Endothelial cell of umbilical vein (primary cell): Measurements from ENCODE around the gene DSCAML1. TPM values are rescaled to one million over a fixed set of nuclear protein-coding genes. Genes with fewer than 3 reads are reported as not detected.

Source experiments
- BruUV-seq: library from RNA; stranded (reverse); fragments of 400-500 nt; replicated peaks from 2 replicates; lab custom pipeline; 2021; lab: Mats Ljungman, UMichigan
- CTCF ChIA-PET: fragments of 300-600, 350-600 bp; sonication (Branson Sonifier 250); formaldehyde crosslinking; loops from one replicate; lab custom pipeline; 2021; ENCODE audit warnings: antibody characterized with exemption, inconsistent platforms; lab: Charles Lee
- POLR2A ChIA-PET: fragments of 300-600, 350-600 bp; sonication (Branson Sonifier 250); formaldehyde crosslinking; loops from one replicate; lab custom pipeline; 2021; ENCODE audit warnings: antibody characterized with exemption, inconsistent platforms; lab: Charles Lee
- DNase-seq: peaks from one replicate; pipeline ENCODE4 v3.0.0-alpha.2; 2011; ENCODE audit warnings: low read depth, low spot score
- FAIRE-seq: peaks from 2 replicates; lab custom pipeline; 2011; peaks lifted over from hg19 to GRCh38; lab: Jason Lieb, UNC
- H2AFZ ChIP-seq: 2 replicates; pipeline ENCODE4 v1.6.0; 2012; ENCODE audit warnings: low read depth, low read length, control low read depth, inconsistent platforms
- H3K27ac ChIP-seq: 2 replicates; pipeline ENCODE4 v1.5.1; 2011; ENCODE audit warnings: low read depth, mild to moderate bottlenecking, control low read depth, low read length, moderate library complexity; ENCODE audit not compliant: insufficient read depth
- H3K27me3 ChIP-seq, 2 experiments: 2 replicates each; pipeline versions ENCODE4 v1.6.0 to v1.6.1; 2011; ENCODE audit warnings: low read length in 2 of 2, mixed read lengths in 1 of 2; ENCODE audit not compliant: control insufficient read depth in 2 of 2, insufficient read depth in 2 of 2
- H3K36me3 ChIP-seq, 2 experiments: 2 replicates in 1 of 2; 3 replicates in 1 of 2; pipeline ENCODE4 v1.5.1; 2011; ENCODE audit warnings: low read length in 2 of 2, mild to moderate bottlenecking in 1 of 2, moderate library complexity in 1 of 2; ENCODE audit not compliant: control insufficient read depth in 2 of 2, insufficient read depth in 2 of 2; ENCODE audit errors: extremely low read depth in 1 of 2
- H3K4me1 ChIP-seq: 3 replicates; pipeline ENCODE4 v1.5.1; 2011; ENCODE audit warnings: mild to moderate bottlenecking, low read length; ENCODE audit not compliant: control insufficient read depth, insufficient read depth; ENCODE audit errors: extremely low read depth
- H3K4me2 ChIP-seq: 2 replicates; pipeline ENCODE4 v1.6.1; 2011; ENCODE audit warnings: low read length, control low read depth, mixed read lengths; ENCODE audit not compliant: insufficient read depth
- H3K4me3 ChIP-seq, 3 experiments: fragments of 200-600 bp in 1 of 3; sonication (generic), shearing (Covaris generic) in 1 of 3; replicated peaks in 1 of 3; 2 replicates each; pipeline ENCODE4 v1.5.1; 2011 to 2016; ENCODE audit warnings: control low read depth in 3 of 3, low read length in 3 of 3, mild to moderate bottlenecking in 2 of 3, inconsistent platforms in 1 of 3, low read depth in 1 of 3, moderate library complexity in 1 of 3; ENCODE audit not compliant: insufficient read depth in 1 of 3
- H3K79me2 ChIP-seq: 2 replicates; pipeline ENCODE4 v1.6.0; 2012; ENCODE audit warnings: low read length, inconsistent platforms; ENCODE audit not compliant: control insufficient read depth, insufficient read depth
- H3K9ac ChIP-seq: replicated peaks from 2 replicates; pipeline ENCODE3; 2011; ENCODE audit warnings: low read length, control low read depth; ENCODE audit not compliant: insufficient read depth; ENCODE audit errors: extremely low read depth
- H3K9me1 ChIP-seq: replicated peaks from 3 replicates; pipeline ENCODE4 v1.6.0; 2011; ENCODE audit warnings: mild to moderate bottlenecking, low read length; ENCODE audit not compliant: control insufficient read depth, insufficient read depth; ENCODE audit errors: extremely low read depth
- H3K9me3 ChIP-seq: replicated peaks from 2 replicates; pipeline ENCODE4 v1.5.1; 2012; ENCODE audit warnings: low read length, inconsistent platforms; ENCODE audit not compliant: control insufficient read depth, insufficient read depth
- H4K20me1 ChIP-seq: replicated peaks from 2 replicates; pipeline ENCODE3; 2011; ENCODE audit warnings: mild to moderate bottlenecking, low read length; ENCODE audit not compliant: control insufficient read depth, insufficient read depth; ENCODE audit errors: extremely low read depth
- CTCF ChIP-seq, 2 donors: IDR thresholded peaks; 1 replicate in 1 of 2; 2 replicates in 1 of 2; pipeline ENCODE4 v1.5.1; 2011; ENCODE audit warnings: low read length in 2 of 2, mild to moderate bottlenecking in 2 of 2, moderate library complexity in 2 of 2, control low read depth in 1 of 2, inconsistent platforms in 1 of 2, low read depth in 1 of 2; ENCODE audit not compliant: insufficient read depth in 1 of 2; ENCODE audit errors: extremely low read depth in 1 of 2
- EZH2 ChIP-seq: IDR thresholded peaks from 2 replicates; pipeline ENCODE4 v1.6.1; 2012; ENCODE audit warnings: borderline replicate concordance, low read depth, mild to moderate bottlenecking, moderate library complexity, low read length, inconsistent platforms; ENCODE audit not compliant: severe bottlenecking
- FOS ChIP-seq: IDR thresholded peaks from 2 replicates; pipeline ENCODE4 v1.6.1; 2011; ENCODE audit warnings: mild to moderate bottlenecking, low read length, moderate library complexity, borderline replicate concordance; ENCODE audit not compliant: insufficient read depth
- GATA2 ChIP-seq: IDR thresholded peaks from 2 replicates; pipeline ENCODE4 v1.7.0; 2011; ENCODE audit warnings: low read depth, mild to moderate bottlenecking, moderate library complexity, mixed read lengths, low read length; ENCODE audit not compliant: insufficient read length, insufficient read depth
- JUN ChIP-seq: IDR thresholded peaks from 2 replicates; pipeline ENCODE4 v1.6.1; 2011; ENCODE audit warnings: borderline replicate concordance, low read depth; ENCODE audit not compliant: insufficient read length, insufficient read depth
- MAX ChIP-seq: IDR thresholded peaks from 2 replicates; pipeline ENCODE4 v1.6.1; 2011; ENCODE audit not compliant: insufficient read depth, insufficient read length
- MYC ChIP-seq: IDR thresholded peaks from one replicate; pipeline ENCODE4 v1.6.1; 2011; ENCODE audit warnings: mild to moderate bottlenecking, low read depth, low read length
- POLR2A ChIP-seq: IDR thresholded peaks from 2 replicates; pipeline ENCODE4 v1.6.1; 2012; ENCODE audit warnings: low read depth, mild to moderate bottlenecking, control low read depth, low read length
- POLR2AphosphoS5 ChIP-seq: IDR thresholded peaks from 2 replicates; pipeline ENCODE4 v1.6.1; 2012; ENCODE audit warnings: low read depth, mild to moderate bottlenecking, control low read depth, low read length, moderate library complexity; ENCODE audit not compliant: insufficient read depth
- dilution Hi-C: fragments of 300-500 bp; cut with MboI; formaldehyde crosslinking; loops from one replicate; pipeline ENCODE4 v1.15.0; 2019; ENCODE audit warnings: low sequenced_read_pairs; ENCODE audit not compliant: extremely low pct_ligation_motif_present
- intact Hi-C: fragments of 100-400 bp; cut with micrococcal nuclease; formaldehyde crosslinking; loops from one replicate; pipeline ENCODE4 v1.10.0; 2022
- polyA plus RNA-seq, 4 experiments: library from polyadenylated mRNA; depleted of rRNA in 3 of 4; stranded (reverse) in 3 of 4; unstranded in 1 of 4; fragments of >200 nt; gene quantifications; 2 replicates each; pipeline versions ENCODE4 v1.2.1 to v1.2.3, GENCODE V29; 2011 to 2012; ENCODE audit warnings: missing spikeins in 1 of 4
- total RNA-seq: library from RNA; stranded (reverse); gene quantifications from 2 replicates; pipeline ENCODE4 v1.2.3, GENCODE V29; 2021

DSCAML1 gene
- total and polyA plus RNA-seq, 2 donors (not counting 3 experiments of a cell fraction or from before 2014, with no cell fraction given), result not detected

DNA sequence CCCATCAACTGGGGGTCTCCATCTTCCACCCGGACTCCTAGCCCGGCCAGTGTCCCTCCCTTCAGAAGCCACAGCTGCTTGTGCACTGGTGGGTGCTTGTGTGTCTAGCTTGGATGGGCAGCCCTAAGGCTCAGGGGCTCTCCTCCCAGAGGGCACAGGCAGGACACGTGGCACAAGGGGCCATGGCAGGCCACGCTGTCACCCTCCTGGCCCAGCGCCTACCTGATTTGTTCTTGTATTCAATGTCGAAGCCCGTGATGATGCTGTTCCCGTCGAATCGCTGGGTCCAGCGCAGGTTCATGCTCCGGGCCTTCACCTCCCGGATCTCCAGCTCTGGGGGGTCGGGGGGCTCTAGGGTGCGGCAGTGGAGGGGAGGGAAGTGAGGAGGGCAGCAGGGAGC lies 316.8 kb downstream of the DSCAML1 start:
- H3K79me2 ChIP-seq, result no peaks in the 10 kb centered on the region
- CTCF ChIA-PET, result interaction anchor here (0.9 kb wide), 1 partner anchor 54 kb away, joined by 3 read pairs; no protein-coding TSS in a partner anchor
- intact Hi-C loops, result no loop called here

More for the DNA sequence above, 316.8 kb downstream of the DSCAML1 start:
- H3K4me2 ChIP-seq, result no peak overlapping the region
- no peak overlapping the region for H3K27ac ChIP-seq
- BruUV-seq, result no TSS peak
- H2AFZ ChIP-seq, result no peak overlapping the region
- FAIRE-seq (no peak), DNase-seq (no peak)
- dilution Hi-C loops, result no loop called here
- H3K9ac ChIP-seq, result no peak overlapping the region
- no peaks in the 10 kb centered on the region for H4K20me1 ChIP-seq
- H3K9me1 ChIP-seq, result no peaks in the 10 kb centered on the region
- no peaks in the 10 kb centered on the region for H3K36me3 ChIP-seq
- POLR2A ChIA-PET, result no interaction called here
- no peaks in the 10 kb centered on the region for H3K4me1 ChIP-seq
- H3K4me3 ChIP-seq, result no peak overlapping the region
- no peaks in the 10 kb centered on the region for H3K9me3 ChIP-seq
- peaks cover 0 to 2% of the 10 kb centered on the region in 2 experiments for H3K27me3 ChIP-seq
- no peak for TF ChIP-seq JUN
- TF ChIP-seq FOS, result no peak
- TF ChIP-seq EZH2, result no peak
- no peak for TF ChIP-seq POLR2A
- TF ChIP-seq MYC, result no peak
- TF ChIP-seq MAX, result no peak
- no peak for TF ChIP-seq POLR2AphosphoS5
- no peak for TF ChIP-seq GATA2
- TF ChIP-seq CTCF (IDR thresholded peaks at IDR 0.05; ENCODE audit: extremely low read depth in 1 of 2, insufficient read depth in 1 of 2, low read depth in 1 of 2, low read length in 2 of 2), result no peak
